ENCODE data around the gene RAMACL. TPM values are rescaled to one million over a fixed set of nuclear protein-coding genes. Genes with fewer than 3 reads are reported as not detected.

The RAMACL gene
- total and polyA plus RNA-seq, 3 experiments from 2014 or later = 0.13 to 0.60 (median 0.15) TPM

DNA sequence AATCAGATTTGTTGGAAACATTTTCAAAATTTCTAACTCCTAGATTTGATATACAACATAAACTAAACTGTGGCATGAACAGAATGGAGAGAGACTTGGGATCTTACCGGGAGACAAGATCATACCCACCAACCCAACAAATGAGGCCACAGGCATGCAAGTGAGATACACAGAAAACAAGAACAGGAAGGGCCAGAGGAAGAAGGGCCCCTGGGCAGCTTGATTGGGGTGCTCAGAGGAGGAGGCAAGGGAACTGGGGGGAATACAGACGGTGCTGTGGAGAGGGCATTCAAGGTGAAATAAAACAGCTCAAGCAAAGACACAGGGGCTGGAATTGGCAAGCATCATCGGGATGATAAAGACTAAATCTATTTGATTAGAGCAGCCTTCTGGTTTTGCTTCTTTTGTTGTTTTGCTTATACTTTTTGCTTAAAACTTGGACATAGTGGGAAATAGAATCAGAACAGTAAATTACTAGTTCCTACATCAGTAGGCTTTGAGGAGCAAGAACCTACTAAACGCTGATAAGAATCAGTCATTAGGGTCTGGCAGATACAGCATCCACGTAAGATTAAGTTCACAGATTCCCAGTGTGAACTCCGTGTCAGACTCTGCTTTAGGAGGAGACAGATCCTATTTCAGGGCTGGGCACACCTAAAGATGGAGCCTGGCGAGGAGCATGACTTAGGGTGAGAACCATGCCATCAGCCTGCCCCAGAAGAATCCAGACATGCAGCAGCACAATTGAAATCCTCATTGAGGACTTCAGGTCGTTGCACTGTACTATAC, 3.5 kb upstream of the RAMACL start:
- Histone ChIP-seq H3K4me1 (ENCODE audit: insufficient read depth, low read length) (no peaks in the 10 kb centered on the region), H3K27me3 (ENCODE audit: insufficient read depth, low read length, poor library complexity, severe bottlenecking) (no peaks in the 10 kb centered on the region), H3K9me3 (ENCODE audit: low read length) (no peaks in the 10 kb centered on the region), H3K36me3 (ENCODE audit: insufficient read depth, low read length) (no peaks in the 10 kb centered on the region), H3K4me3 (ENCODE audit: low read length) (no peak overlapping the region), H3K27ac (ENCODE audit: low read depth, low read length) (no peak overlapping the region)
- ChIA-PET CTCF (no interaction called here), POLR2A (no interaction called here)
- no peaks in the 10 kb centered on the region for H3K9me3 Mint-ChIP-seq
- H3K4me1 Mint-ChIP-seq = peaks cover 0 to 5% (median 0%) of the 10 kb centered on the region in 3 donors
- DNase-seq = no peak
- no peak overlapping the region for H3K27ac Mint-ChIP-seq
- H3K36me3 Mint-ChIP-seq = no peaks in the 10 kb centered on the region
- no peak overlapping the region for H3K4me3 Mint-ChIP-seq
- H3K27me3 Mint-ChIP-seq = peaks cover 0 to 11% of the 10 kb centered on the region in 2 donors

DNA sequence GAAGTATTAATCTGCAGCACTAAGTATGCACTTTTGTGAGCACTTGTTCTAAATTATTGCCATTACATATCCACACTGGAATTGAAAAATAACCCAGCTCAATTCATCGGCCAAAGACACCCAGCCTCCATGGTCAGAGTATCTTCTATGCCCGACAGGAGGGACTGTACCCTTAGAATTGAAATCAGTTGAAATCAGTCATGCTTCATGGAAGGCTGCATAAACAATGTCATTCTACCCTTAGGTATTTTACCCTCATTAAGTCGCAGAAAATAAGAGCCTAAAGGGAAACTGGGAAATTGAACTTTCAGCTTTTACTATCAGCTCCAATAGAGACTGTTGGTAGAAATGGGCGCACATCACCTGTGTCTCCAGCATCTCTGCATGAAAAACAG, 2.9 kb upstream of the RAMACL start:
- CTCF ChIA-PET = no interaction called here
- Mint-ChIP-seq H3K9me3 (no peaks in the 10 kb centered on the region), H3K27me3 (peaks cover 0 to 11% of the 10 kb centered on the region in 2 donors), H3K4me1 (peaks cover 0 to 5% (median 0%) of the 10 kb centered on the region in 3 donors), H3K36me3 (no peaks in the 10 kb centered on the region), H3K4me3 (no peak overlapping the region), H3K27ac (peak overlapping the region in 2 of 8 donors; percentile 23 to 40)
- Histone ChIP-seq H3K4me1 (ENCODE audit: insufficient read depth, low read length) (no peaks in the 10 kb centered on the region), H3K27ac (ENCODE audit: low read depth, low read length) (no peak overlapping the region), H3K36me3 (ENCODE audit: insufficient read depth, low read length) (no peaks in the 10 kb centered on the region), H3K9me3 (ENCODE audit: low read length) (no peaks in the 10 kb centered on the region), H3K27me3 (ENCODE audit: insufficient read depth, low read length, poor library complexity, severe bottlenecking) (no peaks in the 10 kb centered on the region), H3K4me3 (ENCODE audit: low read length) (no peak overlapping the region)
- DNase-seq = no peak
- POLR2A ChIA-PET = no interaction called here

DNA sequence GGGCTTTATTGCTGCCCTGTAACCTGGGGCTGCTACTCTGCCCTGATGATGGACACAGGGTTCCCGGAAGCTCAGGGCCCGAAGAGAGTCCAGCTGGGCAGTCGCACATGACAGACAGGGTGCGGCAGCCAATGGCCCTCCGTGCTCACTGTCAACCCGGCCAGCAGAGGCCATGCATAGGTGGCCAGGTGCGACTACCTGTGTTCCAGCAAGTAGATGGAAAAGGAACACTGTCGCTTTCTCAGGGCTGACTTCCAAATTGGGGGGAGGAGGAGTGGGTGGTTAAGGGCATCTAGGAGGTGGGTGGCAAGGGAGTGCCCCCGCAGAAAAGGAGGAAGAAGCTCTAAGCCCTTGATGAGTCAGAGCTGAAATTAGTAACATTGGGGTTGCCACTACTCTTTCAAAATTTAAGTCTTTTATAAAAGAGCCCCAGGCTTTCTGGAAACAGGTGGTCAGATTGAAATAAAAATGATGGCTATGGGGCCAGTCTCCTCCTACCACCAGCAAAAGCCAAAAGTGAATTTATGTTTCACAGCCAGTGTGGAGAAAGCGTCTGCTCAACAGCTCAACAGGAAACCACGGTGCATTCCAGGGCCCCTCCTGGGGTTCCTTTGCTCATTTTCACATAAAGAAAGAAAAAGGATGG, 2.3 kb upstream of the RAMACL start:
- no peaks in the 10 kb centered on the region for H3K9me3 Mint-ChIP-seq
- DNase-seq = no peak
- no peaks in the 10 kb centered on the region for H3K36me3 Mint-ChIP-seq
- H3K9me3 ChIP-seq (ENCODE audit: low read length) = no peaks in the 10 kb centered on the region
- no peak overlapping the region for H3K4me3 Mint-ChIP-seq
- H3K36me3 ChIP-seq (ENCODE audit: insufficient read depth, low read length) = no peaks in the 10 kb centered on the region
- H3K27me3 ChIP-seq (ENCODE audit: insufficient read depth, low read length, poor library complexity, severe bottlenecking) = no peaks in the 10 kb centered on the region
- no peaks in the 10 kb centered on the region for H3K4me1 ChIP-seq (ENCODE audit: insufficient read depth, low read length)
- no peak overlapping the region for H3K4me3 ChIP-seq (ENCODE audit: low read length)
- ChIA-PET POLR2A (no interaction called here), CTCF (interaction anchor here (0.9 kb wide), 1 partner anchor 74 kb away, joined by 3 read pairs; no protein-coding TSS in a partner anchor)
- peaks cover 0 to 5% (median 0%) of the 10 kb centered on the region in 3 donors for H3K4me1 Mint-ChIP-seq
- H3K27me3 Mint-ChIP-seq = peaks cover 0 to 11% of the 10 kb centered on the region in 2 donors
- peak overlapping the region in 1 of 8 donors; percentile 23 for H3K27ac Mint-ChIP-seq
- no peak overlapping the region for H3K27ac ChIP-seq (ENCODE audit: low read depth, low read length)

DNA sequence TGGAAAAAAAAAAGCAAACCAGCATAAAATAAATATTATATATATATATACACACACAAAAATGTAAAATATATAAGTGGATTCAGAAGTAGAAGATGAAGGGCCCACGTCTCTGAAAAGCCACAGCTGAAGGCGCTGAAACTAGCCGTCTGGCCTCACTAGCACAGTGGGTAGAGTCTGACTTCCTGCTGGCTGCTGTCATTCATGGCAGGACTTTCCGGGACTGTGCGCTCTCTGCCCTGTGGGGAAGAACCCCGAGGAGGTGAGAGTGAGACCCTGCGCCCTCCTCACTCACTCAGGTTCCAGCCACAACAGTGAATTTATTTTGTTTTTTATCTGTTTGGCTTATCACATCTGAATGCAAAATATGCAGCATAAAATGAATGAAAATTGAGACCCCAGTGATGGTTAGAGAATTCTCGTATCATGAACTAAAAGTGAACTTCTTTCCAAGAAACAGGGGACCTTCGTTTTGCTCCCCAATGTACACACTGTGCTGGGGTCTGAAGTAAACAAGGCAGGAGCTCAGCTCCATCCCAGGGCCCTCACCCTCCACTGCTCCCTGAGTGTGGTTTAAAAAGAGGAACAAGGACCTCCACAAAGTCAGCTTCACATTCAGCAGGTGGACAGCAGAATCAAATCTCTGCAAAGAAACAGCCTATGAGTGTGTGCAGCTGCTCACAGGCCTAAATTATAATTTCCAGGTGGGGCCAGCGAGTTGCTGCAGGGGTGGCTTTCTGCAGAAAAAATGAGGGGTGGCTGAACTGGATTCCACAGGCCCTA, 1.3 kb upstream of the RAMACL start:
- Mint-ChIP-seq H3K27me3 (peaks cover 0 to 11% of the 10 kb centered on the region in 2 donors), H3K27ac (no peak overlapping the region), H3K4me3 (no peak overlapping the region), H3K4me1 (peaks cover 0 to 5% (median 0%) of the 10 kb centered on the region in 3 donors), H3K9me3 (no peaks in the 10 kb centered on the region), H3K36me3 (no peaks in the 10 kb centered on the region)
- no peaks in the 10 kb centered on the region for H3K4me1 ChIP-seq (ENCODE audit: insufficient read depth, low read length)
- no peak for DNase-seq
- no peak overlapping the region for H3K27ac ChIP-seq (ENCODE audit: low read depth, low read length)
- no peaks in the 10 kb centered on the region for H3K36me3 ChIP-seq (ENCODE audit: insufficient read depth, low read length)
- H3K9me3 ChIP-seq (ENCODE audit: low read length) = no peaks in the 10 kb centered on the region
- H3K27me3 ChIP-seq (ENCODE audit: insufficient read depth, low read length, poor library complexity, severe bottlenecking) = no peaks in the 10 kb centered on the region
- ChIA-PET POLR2A (no interaction called here), CTCF (interaction anchor here (0.9 kb wide), 1 partner anchor 73 kb away, joined by 3 read pairs; no protein-coding TSS in a partner anchor)
- no peak overlapping the region for H3K4me3 ChIP-seq (ENCODE audit: low read length)

DNA sequence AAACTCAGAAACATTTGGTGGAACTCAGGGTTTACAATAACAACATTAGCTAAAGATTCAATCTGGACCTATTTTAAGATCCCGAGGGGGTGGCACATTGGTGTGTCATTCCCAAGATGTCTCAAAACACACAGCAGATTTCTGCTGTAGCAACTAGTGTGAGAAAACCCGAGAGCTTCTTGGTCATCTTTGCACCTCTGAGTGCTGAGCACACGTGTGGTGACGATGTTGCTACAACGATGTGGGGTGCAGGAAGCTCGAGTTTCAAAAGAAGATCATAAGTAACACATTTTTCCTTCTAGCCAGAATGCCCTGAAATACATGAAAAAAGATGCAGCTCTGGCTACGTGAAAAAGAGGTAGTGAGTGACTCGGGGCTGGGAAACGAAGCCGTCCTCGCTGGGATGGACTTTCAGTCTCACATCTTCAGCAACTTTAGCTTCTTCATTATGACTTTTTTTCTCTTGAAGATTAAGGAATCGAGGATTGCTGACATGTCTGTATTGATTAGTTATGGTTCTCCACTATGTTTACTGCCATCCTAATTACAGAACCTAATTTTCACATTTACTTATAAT, 1.5 kb downstream of the RAMACL start:
- Histone ChIP-seq H3K27me3 (ENCODE audit: insufficient read depth, low read length, poor library complexity, severe bottlenecking) (no peaks in the 10 kb centered on the region), H3K27ac (ENCODE audit: low read depth, low read length) (no peak overlapping the region), H3K4me1 (ENCODE audit: insufficient read depth, low read length) (no peaks in the 10 kb centered on the region), H3K4me3 (ENCODE audit: low read length) (no peak overlapping the region), H3K9me3 (ENCODE audit: low read length) (no peaks in the 10 kb centered on the region), H3K36me3 (ENCODE audit: insufficient read depth, low read length) (no peaks in the 10 kb centered on the region)
- CTCF ChIA-PET = interaction anchor here (1.4 kb wide), 1 partner anchor 28 kb away, joined by 3 read pairs; no protein-coding TSS in a partner anchor
- no peaks in the 10 kb centered on the region for H3K36me3 Mint-ChIP-seq
- no peak for DNase-seq
- peaks cover 0 to 5% (median 0%) of the 10 kb centered on the region in 3 donors for H3K4me1 Mint-ChIP-seq
- POLR2A ChIA-PET = no interaction called here
- H3K9me3 Mint-ChIP-seq = no peaks in the 10 kb centered on the region
- peaks cover 0 to 8% of the 10 kb centered on the region in 2 donors for H3K27me3 Mint-ChIP-seq
- no peak overlapping the region for H3K27ac Mint-ChIP-seq
- no peak overlapping the region for H3K4me3 Mint-ChIP-seq

DNA sequence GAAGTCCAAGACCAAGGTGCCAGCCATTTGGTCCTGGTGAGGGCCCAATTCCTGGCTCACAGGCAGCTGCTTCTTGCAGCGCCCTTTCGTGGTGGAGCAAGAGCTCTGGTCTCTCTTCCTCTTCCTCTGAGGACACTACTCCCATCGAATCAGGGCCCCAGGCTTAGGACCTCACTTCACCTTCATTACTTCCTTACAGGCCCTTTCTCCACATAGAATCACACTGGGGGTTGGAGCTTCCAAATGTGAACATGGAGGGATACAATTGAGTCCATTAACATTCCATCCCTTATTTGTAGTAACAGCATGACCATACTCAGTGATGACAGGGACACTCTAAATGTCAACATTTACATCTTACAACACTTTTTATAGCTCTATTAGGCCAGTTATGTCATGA, 2.3 kb downstream of the RAMACL start:
- Mint-ChIP-seq H3K4me3 (no peak overlapping the region), H3K27ac (no peak overlapping the region), H3K27me3 (peaks cover 0 to 1% of the 10 kb centered on the region in 2 donors), H3K9me3 (no peaks in the 10 kb centered on the region), H3K36me3 (no peaks in the 10 kb centered on the region), H3K4me1 (peaks cover 0 to 2% (median 0%) of the 10 kb centered on the region in 3 donors)
- ChIA-PET CTCF (interaction anchor here (1.4 kb wide), 1 partner anchor 29 kb away, joined by 3 read pairs; no protein-coding TSS in a partner anchor), POLR2A (no interaction called here)
- no peaks in the 10 kb centered on the region for H3K36me3 ChIP-seq (ENCODE audit: insufficient read depth, low read length)
- H3K27me3 ChIP-seq (ENCODE audit: insufficient read depth, low read length, poor library complexity, severe bottlenecking) = no peaks in the 10 kb centered on the region
- DNase-seq = no peak
- H3K4me3 ChIP-seq (ENCODE audit: low read length) = no peak overlapping the region
- no peaks in the 10 kb centered on the region for H3K4me1 ChIP-seq (ENCODE audit: insufficient read depth, low read length)
- H3K27ac ChIP-seq (ENCODE audit: low read depth, low read length) = no peak overlapping the region
- no peaks in the 10 kb centered on the region for H3K9me3 ChIP-seq (ENCODE audit: low read length)

DNA sequence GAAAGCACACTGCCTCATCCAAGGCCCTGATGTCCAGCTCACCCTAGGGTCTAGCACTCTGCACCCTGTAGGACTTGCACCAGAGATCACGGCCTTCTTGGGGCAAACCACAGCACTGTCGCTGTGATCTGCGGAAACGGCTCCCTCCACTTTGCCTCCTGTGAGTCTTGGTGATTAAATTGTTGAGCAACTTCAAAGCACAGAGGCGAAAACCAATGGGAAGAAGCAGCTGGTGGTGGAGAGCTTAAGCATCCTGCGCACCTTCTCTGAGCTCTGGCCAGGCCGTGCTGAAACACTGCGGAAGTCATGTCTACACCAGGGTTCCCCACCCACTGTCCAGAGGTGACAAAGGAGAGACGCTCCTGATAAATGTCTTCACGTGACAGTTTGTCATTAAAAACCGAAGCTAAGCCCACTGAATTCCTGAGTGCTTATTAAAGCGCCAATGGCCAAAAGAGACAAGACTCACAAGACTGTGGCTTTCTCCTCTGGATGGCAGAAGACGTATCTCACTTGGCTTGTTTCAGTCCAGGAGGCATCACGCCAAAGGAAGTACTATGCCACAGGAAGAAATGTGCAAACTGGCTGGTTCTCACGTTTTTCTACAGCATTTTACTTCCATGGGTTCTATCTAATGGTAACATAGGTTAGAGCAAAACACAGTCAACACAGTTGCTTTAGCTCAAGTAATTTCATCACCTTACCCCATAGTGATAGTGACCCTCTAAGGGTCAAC, 3.1 kb downstream of the RAMACL start:
- H3K36me3 ChIP-seq (ENCODE audit: insufficient read depth, low read length) = no peaks in the 10 kb centered on the region
- Mint-ChIP-seq H3K4me1 (no peaks in the 10 kb centered on the region), H3K36me3 (no peaks in the 10 kb centered on the region), H3K27ac (no peak overlapping the region), H3K4me3 (no peak overlapping the region), H3K27me3 (no peaks in the 10 kb centered on the region), H3K9me3 (no peaks in the 10 kb centered on the region)
- no peak for DNase-seq
- H3K4me3 ChIP-seq (ENCODE audit: low read length) = no peak overlapping the region
- ChIA-PET CTCF (interaction anchor here (1.4 kb wide), 1 partner anchor 29 kb away, joined by 3 read pairs; no protein-coding TSS in a partner anchor), POLR2A (interaction anchor here (0.7 kb wide), 1 partner anchor 44 kb away, joined by 4 read pairs; the partner anchor contains the start of gene RPS6KA2)
- H3K27ac ChIP-seq (ENCODE audit: low read depth, low read length) = no peak overlapping the region
- H3K27me3 ChIP-seq (ENCODE audit: insufficient read depth, low read length, poor library complexity, severe bottlenecking) = no peaks in the 10 kb centered on the region
- H3K4me1 ChIP-seq (ENCODE audit: insufficient read depth, low read length) = no peaks in the 10 kb centered on the region
- H3K9me3 ChIP-seq (ENCODE audit: low read length) = no peaks in the 10 kb centered on the region
